Thymus (tissue), 11 donors: Measurements from ENCODE around the gene CARMIL1. TPM values are rescaled to one million over a fixed set of nuclear protein-coding genes. Genes with fewer than 3 reads are reported as not detected.

ENCODE experiments used
- DNase-seq, 9 donors: peaks; one replicate each; pipeline ENCODE4 v3.0.0-alpha.2; 2013; ENCODE audit warnings: low spot score in 9 of 9, low read depth in 6 of 9, missing footprints in 1 of 9
- H3K27ac ChIP-seq, 2 donors: one replicate each; pipeline ENCODE4 v1.5.1; 2013; ENCODE audit warnings: control low read depth in 1 of 2, low read depth in 1 of 2, low read length in 1 of 2, mild to moderate bottlenecking in 1 of 2, moderate library complexity in 1 of 2
- H3K27me3 ChIP-seq, 2 donors: one replicate each; pipeline ENCODE4 v1.5.1; 2013; ENCODE audit warnings: low read length in 1 of 2; ENCODE audit not compliant: control insufficient read depth in 2 of 2, insufficient read depth in 1 of 2
- H3K36me3 ChIP-seq, 2 donors: one replicate each; pipeline ENCODE4 v1.5.1; 2013; ENCODE audit warnings: low read length in 1 of 2, mild to moderate bottlenecking in 1 of 2, moderate library complexity in 1 of 2; ENCODE audit not compliant: control insufficient read depth in 2 of 2, insufficient read depth in 2 of 2
- H3K4me1 ChIP-seq, 2 donors: one replicate each; pipeline ENCODE4 v1.5.1; 2013; ENCODE audit warnings: low read length in 2 of 2; ENCODE audit not compliant: control insufficient read depth in 2 of 2, insufficient read depth in 2 of 2
- H3K4me3 ChIP-seq, 2 donors: one replicate each; pipeline ENCODE4 v1.5.1; 2013; ENCODE audit warnings: low read length in 2 of 2, control low read depth in 1 of 2, mild to moderate bottlenecking in 1 of 2
- H3K9me3 ChIP-seq, 2 donors: one replicate each; pipeline ENCODE4 v1.5.1; 2013; ENCODE audit warnings: low read length in 1 of 2, mild to moderate bottlenecking in 1 of 2; ENCODE audit not compliant: control insufficient read depth in 2 of 2, insufficient read depth in 1 of 2
- WGBS: extraction: QIAGEN DNeasy Blood & Tissue Kit; methylation state at CpG from one replicate; pipeline ENCODE4 v1.1.7; 2013; 5-methylcytosine and 5-hydroxymethylcytosine counted together
- polyA plus RNA-seq: library from polyadenylated mRNA; stranded (reverse); fragments of 200-250 nt; gene quantifications from one replicate; pipeline ENCODE4 v1.2.3, GENCODE V29; 2013
- total RNA-seq: library from RNA; stranded (reverse); fragments of 120-200 nt; gene quantifications from one replicate; pipeline ENCODE4 v1.2.4, GENCODE V29; 2013
- donor health status: healthy.

CARMIL1 gene
- total and polyA plus RNA-seq, 2 donors = 17.4 to 29.9 TPM

DNA sequence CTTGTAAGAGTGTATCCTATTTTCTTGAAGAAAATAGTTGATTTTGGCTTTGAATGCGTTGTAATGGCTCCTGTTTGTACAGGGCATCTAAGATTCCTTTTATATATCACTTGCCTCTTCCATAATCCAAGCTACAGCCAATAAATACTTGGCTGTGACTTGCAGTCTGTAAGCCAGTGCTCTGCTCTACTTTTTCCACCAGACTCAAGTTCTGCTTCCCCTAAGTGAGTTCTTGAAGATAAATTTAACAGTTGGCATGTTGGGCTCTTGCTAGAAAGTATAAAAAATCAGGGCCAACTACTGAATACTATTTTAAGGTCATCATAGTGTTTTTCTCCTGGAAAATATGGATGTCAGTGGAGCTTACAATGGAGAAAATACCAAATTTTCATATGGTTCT is 336.3 kb downstream of the CARMIL1 start:
- Histone ChIP-seq H3K9me3 (no peaks in the 10 kb centered on the region), H3K36me3 (peaks cover 0 to 4% of the 10 kb centered on the region in 2 donors), H3K4me1 (no peaks in the 10 kb centered on the region), H3K4me3 (no peak overlapping the region), H3K27ac (no peak overlapping the region), H3K27me3 (no peaks in the 10 kb centered on the region)
- no peak for DNase-seq
- WGBS = 99% methylated on average over 1 of the region's 1 CpG

- H3K4me1 ChIP-seq = no peaks in the 10 kb centered on the region
- no peak for DNase-seq
- H3K27ac ChIP-seq = no peak overlapping the region
- no peaks in the 10 kb centered on the region for H3K36me3 ChIP-seq
- over 99% methylated on average over 2 of the region's 2 CpGs for WGBS
- H3K4me3 ChIP-seq = no peak overlapping the region
- no peaks in the 10 kb centered on the region for H3K27me3 ChIP-seq
- no peaks in the 10 kb centered on the region for H3K9me3 ChIP-seq
These were observed 338.8 kb downstream of the CARMIL1 start for GRCh38 chr6:25617997-25618396.

DNA sequence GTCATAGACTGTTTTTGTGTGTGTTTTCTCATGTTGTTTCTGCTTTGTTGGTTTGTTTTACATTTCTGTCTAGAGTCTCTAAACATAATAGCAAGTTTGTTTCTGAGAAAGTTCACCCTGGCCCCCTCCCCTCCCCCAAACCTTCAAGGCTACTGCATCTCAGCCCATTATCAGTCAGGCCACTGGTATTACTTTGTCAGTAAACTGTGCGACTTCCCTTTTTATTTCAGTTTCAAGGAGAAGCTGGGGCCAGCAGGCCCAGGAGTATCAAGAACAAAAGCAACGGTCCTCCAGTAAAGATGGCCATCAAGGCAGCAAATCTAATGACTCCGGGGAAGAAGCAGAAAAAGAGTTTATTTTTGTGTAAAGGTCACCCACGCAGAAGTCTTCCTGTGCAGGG is 340.0 kb downstream of the CARMIL1 start:
- no peaks in the 10 kb centered on the region for H3K27me3 ChIP-seq

GRCh38 chr6:25620391-25620790 is 341.2 kb downstream of the CARMIL1 start:
- Histone ChIP-seq H3K27ac (no peak overlapping the region), H3K36me3 (no peaks in the 10 kb centered on the region), H3K27me3 (no peaks in the 10 kb centered on the region), H3K9me3 (no peaks in the 10 kb centered on the region), H3K4me1 (no peaks in the 10 kb centered on the region), H3K4me3 (no peak overlapping the region)
- DNase-seq = no peak
- WGBS = 95% methylated on average over 2 of the region's 2 CpGs

More for the DNA sequence above, 340.0 kb downstream of the CARMIL1 start:
- no peak for DNase-seq
- Histone ChIP-seq H3K27ac (no peak overlapping the region), H3K9me3 (no peaks in the 10 kb centered on the region), H3K4me1 (no peaks in the 10 kb centered on the region), H3K36me3 (no peaks in the 10 kb centered on the region), H3K4me3 (no peak overlapping the region)
- WGBS = 79% methylated on average over 4 of the region's 4 CpGs

DNA sequence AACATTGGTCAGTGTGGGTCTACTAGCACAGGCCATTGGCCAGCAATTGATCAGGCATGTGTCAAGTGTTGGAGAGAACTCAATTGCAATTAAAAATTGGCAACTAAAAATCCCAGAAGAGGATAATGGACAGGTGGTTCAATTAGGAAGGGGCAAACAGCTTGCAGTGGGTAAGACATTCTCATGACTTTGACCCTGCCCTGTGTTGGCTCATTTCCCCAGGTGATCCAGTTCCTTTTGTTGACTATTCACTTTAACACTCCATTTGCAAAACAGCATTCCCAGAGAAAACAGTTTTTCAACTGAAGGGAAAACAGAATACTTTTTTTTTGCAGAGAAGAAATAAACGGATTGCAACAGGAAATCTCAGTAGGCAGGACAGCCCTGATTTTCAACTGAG is 343.9 kb downstream of the CARMIL1 start:
- 94% methylated on average over 1 of the region's 1 CpG for WGBS
- DNase-seq = no peak
- no peaks in the 10 kb centered on the region for H3K9me3 ChIP-seq

DNA sequence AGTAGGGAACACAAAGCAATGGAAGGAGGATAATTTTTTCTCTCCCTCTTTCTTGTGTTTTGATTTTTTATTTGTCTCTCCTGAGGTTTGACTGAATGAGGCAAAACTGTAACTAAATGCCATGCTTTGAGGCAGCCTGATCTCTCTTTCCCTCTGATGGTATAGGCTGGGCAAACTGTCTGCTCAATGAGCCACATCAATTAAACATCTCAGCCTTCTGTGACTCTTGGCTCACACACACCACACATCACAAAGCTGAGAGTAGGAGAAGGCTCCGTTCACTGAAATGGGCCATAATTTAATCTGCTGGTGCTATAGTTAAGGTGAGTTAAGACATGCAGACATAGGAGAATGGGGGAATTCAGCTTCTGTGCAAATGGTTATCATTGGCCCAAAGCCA is 344.7 kb downstream of the CARMIL1 start:
- H3K36me3 ChIP-seq = no peaks in the 10 kb centered on the region
- 58% methylated on average over 1 of the region's 1 CpG for WGBS
- no peak overlapping the region for H3K4me3 ChIP-seq
- no peaks in the 10 kb centered on the region for H3K4me1 ChIP-seq
- H3K27me3 ChIP-seq = no peaks in the 10 kb centered on the region
- H3K9me3 ChIP-seq = no peaks in the 10 kb centered on the region
- no peak overlapping the region for H3K27ac ChIP-seq
- DNase-seq = peak in 1 of 9 donors; percentile 31

More for the DNA sequence above, 343.9 kb downstream of the CARMIL1 start:
- Histone ChIP-seq H3K27me3 (no peaks in the 10 kb centered on the region), H3K27ac (no peak overlapping the region), H3K36me3 (no peaks in the 10 kb centered on the region), H3K4me3 (no peak overlapping the region), H3K4me1 (no peaks in the 10 kb centered on the region)

DNA sequence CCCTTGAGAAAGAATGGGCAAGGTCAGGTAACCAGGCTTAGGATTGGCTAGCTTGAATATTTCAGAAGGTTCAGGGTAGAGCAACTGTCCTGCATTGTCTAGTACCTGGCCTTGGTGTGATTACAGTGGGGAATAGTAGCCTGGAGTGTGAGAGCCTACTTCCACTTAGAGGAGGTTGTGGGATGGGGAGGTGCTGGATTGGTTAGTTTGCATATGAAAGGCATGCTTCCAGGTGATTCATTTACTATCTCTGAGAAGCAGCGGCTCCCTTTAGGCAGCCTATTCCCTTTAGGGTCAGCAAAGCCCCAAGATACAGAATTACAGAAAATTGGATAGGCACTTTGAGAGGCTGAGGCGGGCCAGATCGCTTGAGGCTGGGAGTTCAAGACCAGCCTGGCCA is 347.8 kb downstream of the CARMIL1 start:
- DNase-seq = no peak
- Histone ChIP-seq H3K4me1 (no peaks in the 10 kb centered on the region), H3K27ac (no peak overlapping the region), H3K4me3 (no peak overlapping the region), H3K9me3 (no peaks in the 10 kb centered on the region), H3K36me3 (no peaks in the 10 kb centered on the region), H3K27me3 (peaks cover 0 to 3% of the 10 kb centered on the region in 2 donors)
- WGBS = 90% methylated on average over 3 of the region's 3 CpGs

DNA sequence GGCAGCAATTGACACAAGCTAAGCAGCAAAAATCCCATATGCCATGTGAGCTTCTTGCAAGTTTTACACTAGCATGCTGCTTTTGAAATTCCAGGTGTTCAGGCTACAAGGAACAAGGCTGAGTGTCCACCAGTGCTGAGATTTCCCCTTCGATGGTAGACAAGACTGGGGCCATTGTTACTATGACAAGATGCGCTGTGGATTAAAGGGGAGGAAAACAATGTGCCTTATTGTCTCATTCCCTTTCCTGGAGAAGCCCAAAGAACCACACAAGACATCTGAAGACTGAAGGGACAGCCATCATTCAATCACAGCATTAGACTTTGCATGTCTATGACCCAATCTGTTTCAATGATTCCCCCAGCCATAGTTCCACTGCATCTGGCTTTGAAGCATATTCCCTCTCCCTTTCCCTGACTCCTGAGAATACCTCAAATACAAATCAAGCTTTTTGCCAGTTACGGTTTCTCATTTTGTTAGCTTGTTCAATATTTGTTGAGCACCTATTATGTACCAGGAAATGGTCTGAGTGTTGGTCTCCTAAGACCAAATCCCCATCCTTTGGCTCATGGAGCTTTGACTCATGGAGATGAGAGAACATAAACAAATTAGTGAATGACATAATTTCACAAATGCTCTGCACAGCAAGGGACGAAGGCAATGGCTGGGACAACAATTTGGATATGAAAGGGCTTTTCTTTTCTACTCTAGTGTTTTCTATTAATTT is 349.5 kb downstream of the CARMIL1 start:
- WGBS = 96% methylated on average over 4 of the region's 4 CpGs

GRCh38 chr6:25629198-25629576 is 350.0 kb downstream of the CARMIL1 start:
- 98% methylated on average over 4 of the region's 4 CpGs for WGBS
- no peak overlapping the region for H3K27ac ChIP-seq
- peaks cover 0 to 3% of the 10 kb centered on the region in 2 donors for H3K27me3 ChIP-seq
- no peaks in the 10 kb centered on the region for H3K4me1 ChIP-seq
- H3K36me3 ChIP-seq = no peaks in the 10 kb centered on the region
- H3K4me3 ChIP-seq = no peak overlapping the region
- no peaks in the 10 kb centered on the region for H3K9me3 ChIP-seq
- DNase-seq = no peak

More for the DNA sequence above, 349.5 kb downstream of the CARMIL1 start:
- Histone ChIP-seq H3K9me3 (no peaks in the 10 kb centered on the region), H3K36me3 (no peaks in the 10 kb centered on the region), H3K4me3 (no peak overlapping the region), H3K27me3 (peaks cover 0 to 3% of the 10 kb centered on the region in 2 donors), H3K27ac (no peak overlapping the region), H3K4me1 (no peaks in the 10 kb centered on the region)
- no peak for DNase-seq
